ENCODE data around the gene COX7A2L. TPM values are rescaled to one million over a fixed set of nuclear protein-coding genes. Genes with fewer than 3 reads are reported as not detected.
"Not testable (repeated sequence)": the region's sequence is repeated elsewhere in the genome, so short reads cannot be mapped to it uniquely, and the experiment has no call there.

Gene COX7A2L
- polyA plus RNA-seq, 4 donors: 144 to 337 (median 173) TPM

- 94 to 97% (median 95%) methylated on average over 6 of the region's 6 CpGs for WGBS, 3 donors
- Histone ChIP-seq H3K36me3 (ENCODE audit: control insufficient read depth in 3 of 3, insufficient read depth in 2 of 3, low read depth in 1 of 3, low read length in 3 of 3) (peaks cover 12 to 61% (median 22%) of the 10 kb centered on the region in 3 donors), H3K9me3 (ENCODE audit: control insufficient read depth in 2 of 2, insufficient read depth in 1 of 2, low read depth in 1 of 2, low read length in 1 of 2) (peaks cover 0 to 10% of the 10 kb centered on the region in 2 donors)
- not testable (repeated sequence) for H3K27ac ChIP-seq (ENCODE audit: low read depth in 1 of 3, low read length in 2 of 3); H3K4me1 ChIP-seq (ENCODE audit: control insufficient read depth in 3 of 3, insufficient read depth in 2 of 3, low read depth in 1 of 3, low read length in 2 of 3); H3K27me3 ChIP-seq (ENCODE audit: control insufficient read depth in 3 of 3, insufficient read depth in 3 of 3, low read length in 3 of 3); FAIRE-seq; H3K4me3 ChIP-seq (ENCODE audit: low read depth in 1 of 3, low read length in 3 of 3); DNase-seq
Observed at GRCh38 chr2:42334865-42335264, 26.2 kb downstream of the COX7A2L start.

- WGBS, 3 donors: 90 to 93% (median 93%) methylated on average over 3 of the region's 3 CpGs
Observed at GRCh38 chr2:42334220-42334619, 26.8 kb downstream of the COX7A2L start.

GRCh38 chr2:42333579-42333978, 27.4 kb downstream of the COX7A2L start:
- no peak for DNase-seq
- Histone ChIP-seq H3K36me3 (ENCODE audit: control insufficient read depth in 3 of 3, insufficient read depth in 2 of 3, low read depth in 1 of 3, low read length in 3 of 3) (peaks cover 15 to 54% (median 31%) of the 10 kb centered on the region in 3 donors), H3K4me3 (ENCODE audit: low read depth in 1 of 3, low read length in 3 of 3) (no peak overlapping the region), H3K27me3 (ENCODE audit: control insufficient read depth in 3 of 3, insufficient read depth in 3 of 3, low read length in 3 of 3) (no peaks in the 10 kb centered on the region), H3K4me1 (ENCODE audit: control insufficient read depth in 3 of 3, insufficient read depth in 2 of 3, low read depth in 1 of 3, low read length in 2 of 3) (no peaks in the 10 kb centered on the region), H3K9me3 (ENCODE audit: control insufficient read depth in 2 of 2, insufficient read depth in 1 of 2, low read depth in 1 of 2, low read length in 1 of 2) (peaks cover 0 to 7% of the 10 kb centered on the region in 2 donors), H3K27ac (ENCODE audit: low read depth in 1 of 3, low read length in 2 of 3) (no peak overlapping the region)
- FAIRE-seq: no peak
- 94 to 99% (median 95%) methylated on average over 4 of the region's 4 CpGs for WGBS, 3 donors

More at GRCh38 chr2:42334220-42334619, 26.8 kb downstream of the COX7A2L start:
- FAIRE-seq: no peak
- Histone ChIP-seq H3K27ac (ENCODE audit: low read depth in 1 of 3, low read length in 2 of 3) (no peak overlapping the region), H3K4me1 (ENCODE audit: control insufficient read depth in 3 of 3, insufficient read depth in 2 of 3, low read depth in 1 of 3, low read length in 2 of 3) (no peaks in the 10 kb centered on the region), H3K9me3 (ENCODE audit: control insufficient read depth in 2 of 2, insufficient read depth in 1 of 2, low read depth in 1 of 2, low read length in 1 of 2) (peaks cover 0 to 10% of the 10 kb centered on the region in 2 donors), H3K27me3 (ENCODE audit: control insufficient read depth in 3 of 3, insufficient read depth in 3 of 3, low read length in 3 of 3) (no peaks in the 10 kb centered on the region), H3K4me3 (ENCODE audit: low read depth in 1 of 3, low read length in 3 of 3) (no peak overlapping the region), H3K36me3 (ENCODE audit: control insufficient read depth in 3 of 3, insufficient read depth in 2 of 3, low read depth in 1 of 3, low read length in 3 of 3) (peaks cover 13 to 57% (median 27%) of the 10 kb centered on the region in 3 donors)
- no peak for DNase-seq

GRCh38 chr2:42332575-42332974, 28.4 kb downstream of the COX7A2L start:
- no peak overlapping the region for H3K27ac ChIP-seq (ENCODE audit: low read depth in 1 of 3, low read length in 2 of 3)
- no peak overlapping the region for H3K4me3 ChIP-seq (ENCODE audit: low read depth in 1 of 3, low read length in 3 of 3)
- H3K27me3 ChIP-seq (ENCODE audit: control insufficient read depth in 3 of 3, insufficient read depth in 3 of 3, low read length in 3 of 3): no peaks in the 10 kb centered on the region
- no peak for FAIRE-seq
- peaks cover 15 to 44% (median 31%) of the 10 kb centered on the region in 3 donors for H3K36me3 ChIP-seq (ENCODE audit: control insufficient read depth in 3 of 3, insufficient read depth in 2 of 3, low read depth in 1 of 3, low read length in 3 of 3)
- H3K4me1 ChIP-seq (ENCODE audit: control insufficient read depth in 3 of 3, insufficient read depth in 2 of 3, low read depth in 1 of 3, low read length in 2 of 3): no peaks in the 10 kb centered on the region
- DNase-seq: no peak
- WGBS, 3 donors: 90 to 93% (median 93%) methylated on average over 4 of the region's 4 CpGs
- peaks cover 0 to under 1% of the 10 kb centered on the region in 2 donors for H3K9me3 ChIP-seq (ENCODE audit: control insufficient read depth in 2 of 2, insufficient read depth in 1 of 2, low read depth in 1 of 2, low read length in 1 of 2)

- Histone ChIP-seq H3K9me3 (ENCODE audit: control insufficient read depth in 2 of 2, insufficient read depth in 1 of 2, low read depth in 1 of 2, low read length in 1 of 2) (no peaks in the 10 kb centered on the region), H3K4me1 (ENCODE audit: control insufficient read depth in 3 of 3, insufficient read depth in 2 of 3, low read depth in 1 of 3, low read length in 2 of 3) (no peaks in the 10 kb centered on the region), H3K27ac (ENCODE audit: low read depth in 1 of 3, low read length in 2 of 3) (no peak overlapping the region), H3K4me3 (ENCODE audit: low read depth in 1 of 3, low read length in 3 of 3) (no peak overlapping the region), H3K27me3 (ENCODE audit: control insufficient read depth in 3 of 3, insufficient read depth in 3 of 3, low read length in 3 of 3) (no peaks in the 10 kb centered on the region), H3K36me3 (ENCODE audit: control insufficient read depth in 3 of 3, insufficient read depth in 2 of 3, low read depth in 1 of 3, low read length in 3 of 3) (peaks cover 15 to 41% (median 31%) of the 10 kb centered on the region in 3 donors)
- FAIRE-seq: no peak
- no peak for DNase-seq
- 78 to 85% (median 84%) methylated on average over 9 of the region's 9 CpGs for WGBS, 3 donors
Observed at GRCh38 chr2:42331569-42332284, 29.3 kb downstream of the COX7A2L start.

GRCh38 chr2:42329736-42330135, 31.3 kb downstream of the COX7A2L start:
- Histone ChIP-seq H3K27ac (ENCODE audit: low read depth in 1 of 3, low read length in 2 of 3) (no peak overlapping the region), H3K4me3 (ENCODE audit: low read depth in 1 of 3, low read length in 3 of 3) (no peak overlapping the region), H3K27me3 (ENCODE audit: control insufficient read depth in 3 of 3, insufficient read depth in 3 of 3, low read length in 3 of 3) (no peaks in the 10 kb centered on the region), H3K9me3 (ENCODE audit: control insufficient read depth in 2 of 2, insufficient read depth in 1 of 2, low read depth in 1 of 2, low read length in 1 of 2) (no peaks in the 10 kb centered on the region), H3K36me3 (ENCODE audit: control insufficient read depth in 3 of 3, insufficient read depth in 2 of 3, low read depth in 1 of 3, low read length in 3 of 3) (peaks cover 15 to 30% (median 27%) of the 10 kb centered on the region in 3 donors), H3K4me1 (ENCODE audit: control insufficient read depth in 3 of 3, insufficient read depth in 2 of 3, low read depth in 1 of 3, low read length in 2 of 3) (no peaks in the 10 kb centered on the region)
- 97 to 99% (median 98%) methylated on average over 5 of the region's 5 CpGs for WGBS, 3 donors
- FAIRE-seq (no peak), DNase-seq (no peak)

- no peak for FAIRE-seq
- peaks cover 15 to 27% (median 26%) of the 10 kb centered on the region in 3 donors for H3K36me3 ChIP-seq (ENCODE audit: control insufficient read depth in 3 of 3, insufficient read depth in 2 of 3, low read depth in 1 of 3, low read length in 3 of 3)
- no peak for DNase-seq
- WGBS, 3 donors: 95 to 98% (median 98%) methylated on average over 6 of the region's 6 CpGs
- H3K4me1 ChIP-seq (ENCODE audit: control insufficient read depth in 3 of 3, insufficient read depth in 2 of 3, low read depth in 1 of 3, low read length in 2 of 3): no peaks in the 10 kb centered on the region
- no peak overlapping the region for H3K4me3 ChIP-seq (ENCODE audit: low read depth in 1 of 3, low read length in 3 of 3)
- H3K27me3 ChIP-seq (ENCODE audit: control insufficient read depth in 3 of 3, insufficient read depth in 3 of 3, low read length in 3 of 3): no peaks in the 10 kb centered on the region
- no peaks in the 10 kb centered on the region for H3K9me3 ChIP-seq (ENCODE audit: control insufficient read depth in 2 of 2, insufficient read depth in 1 of 2, low read depth in 1 of 2, low read length in 1 of 2)
- H3K27ac ChIP-seq (ENCODE audit: low read depth in 1 of 3, low read length in 2 of 3): no peak overlapping the region
Observed at GRCh38 chr2:42328923-42329322, 32.1 kb downstream of the COX7A2L start.

GRCh38 chr2:42328148-42328833, 32.7 kb downstream of the COX7A2L start:
- Histone ChIP-seq H3K27me3 (ENCODE audit: control insufficient read depth in 3 of 3, insufficient read depth in 3 of 3, low read length in 3 of 3) (no peaks in the 10 kb centered on the region), H3K36me3 (ENCODE audit: control insufficient read depth in 3 of 3, insufficient read depth in 2 of 3, low read depth in 1 of 3, low read length in 3 of 3) (peaks cover 12 to 26% (median 23%) of the 10 kb centered on the region in 3 donors), H3K4me3 (ENCODE audit: low read depth in 1 of 3, low read length in 3 of 3) (no peak overlapping the region), H3K9me3 (ENCODE audit: control insufficient read depth in 2 of 2, insufficient read depth in 1 of 2, low read depth in 1 of 2, low read length in 1 of 2) (no peaks in the 10 kb centered on the region), H3K4me1 (ENCODE audit: control insufficient read depth in 3 of 3, insufficient read depth in 2 of 3, low read depth in 1 of 3, low read length in 2 of 3) (no peaks in the 10 kb centered on the region), H3K27ac (ENCODE audit: low read depth in 1 of 3, low read length in 2 of 3) (no peak overlapping the region)
- no peak for FAIRE-seq
- 67 to 71% (median 71%) methylated on average over 3 of the region's 3 CpGs for WGBS, 3 donors
- DNase-seq: no peak
